Thyroid gland (tissue), 4 donors: ENCODE measurements around the gene FGGY. TPM values are rescaled to one million over a fixed set of nuclear protein-coding genes. Genes with fewer than 3 reads are reported as not detected.

Experiments
- DNase-seq, 2 donors: peaks; one replicate each; pipeline ENCODE4 v3.0.0-alpha.2; 2019
- H3K27ac ChIP-seq, 3 donors: fragments of 200-600 bp; sonication (generic); 1 replicate in 2 of 3; 2 replicates in 1 of 3; pipeline ENCODE4 v1.5.1; 2016 to 2019; ENCODE audit warnings: mild to moderate bottlenecking in 1 of 3, moderate library complexity in 1 of 3
- H3K27me3 ChIP-seq: fragments of 200-600 bp; sonication (generic); one replicate; pipeline ENCODE4 v1.5.1; 2019
- H3K36me3 ChIP-seq, 2 donors: fragments of 200-600 bp; sonication (generic); one replicate each; pipeline ENCODE4 v1.5.1; 2016 to 2019
- H3K4me1 ChIP-seq, 2 donors: fragments of 200-600 bp; sonication (generic); one replicate each; pipeline ENCODE4 v1.5.1; 2017 to 2019
- H3K4me3 ChIP-seq, 3 donors: fragments of 200-600 bp; sonication (generic); replicated peaks in 1 of 3; 1 replicate in 2 of 3; 2 replicates in 1 of 3; pipeline ENCODE4 v1.5.1; 2016; ENCODE audit warnings: mild to moderate bottlenecking in 1 of 3
- H3K9me3 ChIP-seq: fragments of 200-600 bp; sonication (generic); one replicate; pipeline ENCODE4 v1.5.1; 2017
- POLR2A ChIP-seq, 2 donors: fragments of 450-650 bp; IDR thresholded peaks; one replicate each; pipeline ENCODE4 v1.6.1; 2017; ENCODE audit warnings: antibody characterized with exemption in 2 of 2, mild to moderate bottlenecking in 2 of 2, moderate library complexity in 1 of 2
- WGBS, 2 donors: methylation state at CpG; one replicate each; pipeline ENCODE4 v1.1.5; 2017; 5-methylcytosine and 5-hydroxymethylcytosine counted together
- intact Hi-C: fragments of 100-400 bp; cut with DNase I; formaldehyde crosslinking; loops from one replicate; pipeline ENCODE4 v1.15.1; 2023
- total RNA-seq, 4 donors: library from RNA; depleted of rRNA; stranded (reverse); fragments of >200 nt; gene quantifications; one replicate each; pipeline ENCODE4 v1.2.3, GENCODE V29; 2016
- TF ChIP-seq, protein P1 (sequence below), 6 experiments: fragments of 200-600 bp in 3 of 6; fragments of 450-650 bp in 3 of 6; sonication (generic) in 3 of 6; IDR thresholded peaks; one replicate each; pipeline ENCODE4 v1.5.1; 2016 to 2019; ENCODE audit warnings: antibody characterized with exemption in 6 of 6, mild to moderate bottlenecking in 2 of 6, inconsistent platforms in 1 of 6, moderate library complexity in 1 of 6

FGGY gene
- total RNA-seq, 4 donors from 2014 or later: 24.6 to 46.1 (median 36.4) TPM

DNA sequence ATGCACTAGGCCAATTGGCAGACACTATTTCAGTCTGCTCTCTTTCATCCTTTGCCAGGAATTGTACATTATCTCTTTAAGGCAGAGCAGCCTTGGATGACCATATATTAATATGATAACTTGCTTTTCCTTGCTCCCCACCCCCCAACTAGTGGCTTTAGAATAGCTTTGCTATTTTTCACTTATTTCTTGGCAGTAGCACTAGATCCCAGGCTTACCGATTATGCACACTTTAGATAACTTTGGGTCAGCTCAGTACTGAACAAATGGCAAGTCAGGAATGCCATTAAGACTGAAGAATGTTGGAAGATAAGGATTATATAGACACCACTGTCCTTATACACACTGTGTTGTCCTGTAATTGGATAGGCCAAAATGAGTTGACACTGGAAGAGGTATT lies 146.4 kb downstream of the FGGY start:
- WGBS, 2 donors: 71 to 81% methylated on average over 1 of the region's 1 CpG
- intact Hi-C loops: no loop called here
- Histone ChIP-seq H3K9me3 (no peaks in the 10 kb centered on the region), H3K4me3 (no peak overlapping the region), H3K27me3 (no peaks in the 10 kb centered on the region), H3K27ac (no peak overlapping the region), H3K4me1 (peaks cover 9% of the 10 kb centered on the region in 2 donors), H3K36me3 (no peaks in the 10 kb centered on the region)
- DNase-seq: no peak
- TF ChIP-seq, protein P1, sequence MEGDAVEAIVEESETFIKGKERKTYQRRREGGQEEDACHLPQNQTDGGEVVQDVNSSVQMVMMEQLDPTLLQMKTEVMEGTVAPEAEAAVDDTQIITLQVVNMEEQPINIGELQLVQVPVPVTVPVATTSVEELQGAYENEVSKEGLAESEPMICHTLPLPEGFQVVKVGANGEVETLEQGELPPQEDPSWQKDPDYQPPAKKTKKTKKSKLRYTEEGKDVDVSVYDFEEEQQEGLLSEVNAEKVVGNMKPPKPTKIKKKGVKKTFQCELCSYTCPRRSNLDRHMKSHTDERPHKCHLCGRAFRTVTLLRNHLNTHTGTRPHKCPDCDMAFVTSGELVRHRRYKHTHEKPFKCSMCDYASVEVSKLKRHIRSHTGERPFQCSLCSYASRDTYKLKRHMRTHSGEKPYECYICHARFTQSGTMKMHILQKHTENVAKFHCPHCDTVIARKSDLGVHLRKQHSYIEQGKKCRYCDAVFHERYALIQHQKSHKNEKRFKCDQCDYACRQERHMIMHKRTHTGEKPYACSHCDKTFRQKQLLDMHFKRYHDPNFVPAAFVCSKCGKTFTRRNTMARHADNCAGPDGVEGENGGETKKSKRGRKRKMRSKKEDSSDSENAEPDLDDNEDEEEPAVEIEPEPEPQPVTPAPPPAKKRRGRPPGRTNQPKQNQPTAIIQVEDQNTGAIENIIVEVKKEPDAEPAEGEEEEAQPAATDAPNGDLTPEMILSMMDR (IDR thresholded peaks at IDR 0.05): no peak
- TF ChIP-seq POLR2A (IDR thresholded peaks at IDR 0.05): no peak

DNA sequence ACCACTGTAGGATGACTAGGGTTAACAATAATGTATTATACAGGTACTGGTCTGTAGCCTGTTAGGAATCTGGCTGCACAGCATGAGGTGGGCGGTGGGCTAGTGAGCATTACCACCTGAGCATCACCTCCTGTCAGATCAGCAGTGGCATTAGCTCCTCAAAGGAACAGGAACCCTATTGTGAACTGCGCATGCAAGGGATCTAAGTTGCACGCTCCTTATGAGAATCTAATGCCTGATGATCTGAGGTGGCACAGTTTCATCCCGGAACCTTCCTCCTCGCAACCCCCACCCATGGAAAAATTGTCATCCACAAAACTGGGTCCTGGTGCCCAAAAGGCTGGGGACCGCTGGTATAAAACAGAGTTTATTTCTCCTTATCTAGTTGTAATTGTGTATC lies 147.6 kb downstream of the FGGY start:
- no peak overlapping the region for H3K4me3 ChIP-seq
- no peak for TF ChIP-seq POLR2A (IDR thresholded peaks at IDR 0.05)
- TF ChIP-seq, protein P1 (IDR thresholded peaks at IDR 0.05): no peak
- no peaks in the 10 kb centered on the region for H3K36me3 ChIP-seq
- WGBS, 2 donors: 97 to 98% methylated on average over 6 of the region's 6 CpGs
- no peaks in the 10 kb centered on the region for H3K27me3 ChIP-seq
- H3K4me1 ChIP-seq: peaks cover 11% of the 10 kb centered on the region in 2 donors
- no peak for DNase-seq
- no peak overlapping the region for H3K27ac ChIP-seq
- intact Hi-C loops: no loop called here
- no peaks in the 10 kb centered on the region for H3K9me3 ChIP-seq

DNA sequence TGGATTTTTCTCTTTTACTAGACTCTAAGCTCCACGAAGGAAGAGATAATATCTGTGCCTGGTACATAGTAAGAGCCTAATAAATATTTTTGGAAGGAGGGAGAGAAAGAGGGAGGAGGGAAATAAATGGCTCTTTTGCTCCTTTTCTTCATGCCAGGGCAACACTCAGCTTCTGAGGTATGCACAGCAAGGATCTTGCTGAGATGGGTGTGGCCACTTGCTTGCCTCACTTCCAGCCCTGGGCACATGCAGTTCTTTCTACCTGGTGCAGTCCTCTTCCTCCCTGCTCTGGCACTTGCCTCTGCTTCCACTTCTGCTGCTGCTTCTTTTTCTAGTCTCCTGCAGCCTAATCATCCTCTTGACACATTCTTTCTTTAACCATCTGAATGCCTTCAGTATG lies 148.1 kb downstream of the FGGY start:
- H3K9me3 ChIP-seq: no peaks in the 10 kb centered on the region
- peak in 1 of 2 donors; percentile 13 for TF ChIP-seq POLR2A (IDR thresholded peaks at IDR 0.05)
- TF ChIP-seq, protein P1 (IDR thresholded peaks at IDR 0.05): no peak
- WGBS, 2 donors: 52 to 80% methylated on average over 1 of the region's 1 CpG
- peaks cover 11% of the 10 kb centered on the region in 2 donors for H3K4me1 ChIP-seq
- no peaks in the 10 kb centered on the region for H3K36me3 ChIP-seq
- no peak overlapping the region for H3K27ac ChIP-seq
- no peaks in the 10 kb centered on the region for H3K27me3 ChIP-seq
- H3K4me3 ChIP-seq: no peak overlapping the region
- intact Hi-C loops: no loop called here
- DNase-seq: peak; percentile 62 to 72

DNA sequence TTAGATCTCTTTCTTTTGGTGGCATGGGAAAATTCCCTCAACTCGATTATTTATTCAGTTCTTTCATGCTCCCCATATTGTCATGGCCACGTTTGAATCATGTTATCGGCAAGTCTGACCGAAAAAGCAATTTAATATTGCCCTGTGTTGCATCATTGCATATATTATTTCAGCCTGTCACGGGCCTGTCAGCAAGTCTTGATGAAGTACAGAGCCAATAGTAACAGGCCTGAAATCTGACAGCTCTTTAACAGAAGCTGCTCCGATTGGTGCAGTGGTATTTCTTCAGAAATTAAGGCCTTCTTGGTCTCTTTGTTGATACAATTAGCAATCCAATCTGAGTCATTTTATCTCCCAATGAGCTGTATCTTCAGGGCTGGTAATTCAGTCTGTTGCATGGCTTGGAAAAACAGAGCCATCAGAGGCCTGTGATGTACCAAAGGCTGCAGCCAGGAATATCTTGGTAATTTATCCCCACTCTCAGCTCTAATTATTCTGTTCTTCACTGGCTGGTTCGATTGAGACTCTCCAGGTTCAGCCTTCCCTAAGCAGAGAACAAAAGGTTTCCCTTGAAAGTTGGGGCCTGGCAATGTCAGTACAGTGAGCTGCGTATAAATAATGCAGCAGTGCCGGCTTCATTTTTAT lies 149.5 kb downstream of the FGGY start:
- intact Hi-C loops: no loop called here
- DNase-seq: no peak
- Histone ChIP-seq H3K27me3 (no peaks in the 10 kb centered on the region), H3K36me3 (no peaks in the 10 kb centered on the region), H3K9me3 (no peaks in the 10 kb centered on the region), H3K4me1 (peaks cover 11% of the 10 kb centered on the region in 2 donors), H3K4me3 (no peak overlapping the region), H3K27ac (no peak overlapping the region)
- no peak for TF ChIP-seq POLR2A (IDR thresholded peaks at IDR 0.05)
- TF ChIP-seq, protein P1 (IDR thresholded peaks at IDR 0.05): no peak
- 78 to 87% methylated on average over 9 of the region's 9 CpGs for WGBS, 2 donors

DNA sequence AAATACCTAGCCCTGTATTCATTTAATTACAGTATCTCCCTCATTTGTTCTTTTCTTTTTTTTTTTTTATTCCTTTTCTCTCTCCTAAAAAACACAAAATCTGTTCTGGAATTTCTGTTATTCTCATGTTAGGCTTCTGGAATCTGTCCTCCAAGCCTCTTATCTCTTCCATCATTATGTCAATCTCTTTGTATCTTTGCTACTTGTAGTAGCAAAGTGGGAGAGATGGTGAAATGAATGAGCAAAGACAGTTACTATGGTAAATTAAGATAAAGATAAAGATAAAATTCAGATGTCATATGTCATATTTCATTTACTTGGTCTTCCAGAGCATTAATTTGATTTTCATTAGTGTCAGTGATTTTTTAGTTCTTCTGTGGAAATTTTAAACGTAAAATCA lies 155.1 kb downstream of the FGGY start:
- DNase-seq: no peak
- no peak for TF ChIP-seq POLR2A (IDR thresholded peaks at IDR 0.05)
- TF ChIP-seq, protein P1 (IDR thresholded peaks at IDR 0.05): no peak

More for the DNA sequence above, 155.1 kb downstream of the FGGY start:
- Histone ChIP-seq H3K4me1 (peaks cover 4 to 12% of the 10 kb centered on the region in 2 donors), H3K9me3 (no peaks in the 10 kb centered on the region), H3K27ac (no peak overlapping the region), H3K36me3 (no peaks in the 10 kb centered on the region), H3K27me3 (no peaks in the 10 kb centered on the region), H3K4me3 (no peak overlapping the region)
- WGBS, 2 donors: 75 to 82% methylated on average over 1 of the region's 1 CpG
- intact Hi-C loops: no loop called here
